ENCODE data around the gene KDM4B.

Gene KDM4B

DNA sequence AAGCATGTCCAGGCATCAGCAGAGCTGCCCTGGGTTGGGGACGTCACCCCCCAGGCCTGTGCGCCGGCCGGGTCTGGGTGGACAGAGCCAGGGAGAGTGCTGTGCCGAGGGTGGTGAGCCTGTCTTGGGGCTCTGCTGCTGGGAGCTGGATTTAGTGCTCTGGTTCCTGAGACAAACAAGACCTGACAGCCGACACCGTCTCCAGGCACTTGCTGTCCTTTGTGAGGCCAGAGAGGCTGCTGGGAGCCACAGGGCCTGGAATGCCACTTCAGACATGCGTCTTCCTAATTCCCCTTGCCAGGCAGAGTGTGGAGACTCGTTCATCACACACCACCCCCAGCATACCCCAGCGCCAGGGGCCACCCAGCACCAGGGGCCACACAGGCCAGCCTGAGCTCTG, 165.8 kb downstream of the KDM4B start:
- no peak for DNase-seq (ENCODE audit: low read depth in 2 of 2)

DNA sequence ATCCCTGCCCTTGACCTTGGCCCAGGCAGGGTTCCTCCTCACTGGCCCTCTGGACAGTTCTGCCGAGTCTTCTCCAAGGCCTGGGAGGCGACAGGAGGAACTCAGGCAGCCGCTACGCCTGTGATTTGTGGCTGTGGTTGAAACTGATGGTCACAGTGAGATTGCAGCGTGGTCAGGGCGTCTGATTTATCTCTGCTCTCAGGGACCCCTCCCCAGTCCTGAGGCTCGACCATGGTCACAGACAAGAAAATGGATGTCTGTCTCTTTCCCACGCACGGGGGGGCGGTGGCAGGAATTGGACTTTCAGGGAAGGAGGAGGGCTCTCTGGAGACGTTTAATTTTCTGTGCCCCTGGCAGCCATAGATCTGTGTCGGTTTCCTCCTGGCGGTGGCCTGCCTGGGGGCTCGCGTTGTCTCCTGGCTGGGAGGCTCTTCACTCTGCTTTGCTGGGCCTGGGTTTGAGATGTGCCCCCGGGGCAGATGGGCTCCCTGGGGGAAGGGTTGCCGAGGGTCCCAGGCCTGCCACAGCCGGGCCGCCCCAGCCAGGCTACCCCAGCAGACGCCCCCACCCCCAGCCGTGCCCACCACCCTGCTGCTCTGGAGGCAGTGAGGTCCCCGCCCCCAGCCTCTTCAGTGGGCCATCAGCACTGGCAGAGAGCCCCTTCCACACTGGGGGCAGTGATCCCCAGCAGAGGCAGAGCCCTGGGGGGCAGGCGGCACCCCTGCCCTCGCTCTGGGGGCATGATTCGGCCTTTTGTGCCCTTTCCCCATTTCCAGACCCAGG, 167.4 kb downstream of the KDM4B start:
- DNase-seq (ENCODE audit: low read depth in 2 of 2): no peak

DNA sequence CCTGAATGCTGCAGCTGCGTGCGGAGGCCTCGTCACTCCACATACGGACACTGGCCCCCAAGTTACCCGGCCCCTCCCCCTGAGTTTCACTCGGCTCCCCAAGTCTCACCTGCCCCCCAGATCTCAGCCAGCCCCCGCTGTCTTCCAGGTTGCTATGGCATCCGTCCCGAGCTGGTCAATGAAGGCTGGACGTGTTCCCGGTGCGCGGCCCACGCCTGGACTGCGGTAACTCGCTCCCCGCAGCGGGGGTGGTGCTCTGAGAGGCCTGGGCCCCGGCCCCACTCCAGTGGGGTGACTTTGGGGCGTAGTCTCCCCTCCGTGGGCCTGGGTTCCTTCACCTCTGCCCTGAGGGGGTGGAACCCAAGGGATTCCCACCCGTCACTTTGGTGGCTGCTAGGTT, 168.2 kb downstream of the KDM4B start:
- DNase-seq (ENCODE audit: low read depth in 2 of 2): no peak

DNA sequence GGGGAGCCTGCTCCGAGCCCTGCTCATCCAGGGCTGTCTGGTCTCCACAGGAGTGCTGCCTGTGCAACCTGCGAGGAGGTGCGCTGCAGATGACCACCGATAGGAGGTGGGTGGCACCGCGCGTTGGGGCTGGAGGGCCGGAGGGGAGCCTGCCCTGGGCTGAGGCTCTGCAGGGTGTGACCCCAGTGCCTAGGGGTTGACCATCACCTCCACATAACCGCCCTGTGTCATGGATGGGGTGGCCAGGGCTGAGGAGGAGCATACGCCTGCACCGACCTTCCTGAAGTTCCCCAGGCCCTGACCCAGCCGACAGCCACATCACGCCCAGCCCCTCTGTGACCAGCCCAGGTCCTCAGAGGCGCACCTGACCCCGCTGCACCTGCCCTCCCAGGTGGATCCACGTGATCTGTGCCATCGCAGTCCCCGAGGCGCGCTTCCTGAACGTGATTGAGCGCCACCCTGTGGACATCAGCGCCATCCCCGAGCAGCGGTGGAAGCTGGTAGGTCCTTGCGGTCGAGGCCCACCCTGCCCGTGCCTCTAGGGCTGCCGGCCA, 168.7 kb downstream of the KDM4B start:
- DNase-seq (ENCODE audit: low read depth in 2 of 2): no peak

DNA sequence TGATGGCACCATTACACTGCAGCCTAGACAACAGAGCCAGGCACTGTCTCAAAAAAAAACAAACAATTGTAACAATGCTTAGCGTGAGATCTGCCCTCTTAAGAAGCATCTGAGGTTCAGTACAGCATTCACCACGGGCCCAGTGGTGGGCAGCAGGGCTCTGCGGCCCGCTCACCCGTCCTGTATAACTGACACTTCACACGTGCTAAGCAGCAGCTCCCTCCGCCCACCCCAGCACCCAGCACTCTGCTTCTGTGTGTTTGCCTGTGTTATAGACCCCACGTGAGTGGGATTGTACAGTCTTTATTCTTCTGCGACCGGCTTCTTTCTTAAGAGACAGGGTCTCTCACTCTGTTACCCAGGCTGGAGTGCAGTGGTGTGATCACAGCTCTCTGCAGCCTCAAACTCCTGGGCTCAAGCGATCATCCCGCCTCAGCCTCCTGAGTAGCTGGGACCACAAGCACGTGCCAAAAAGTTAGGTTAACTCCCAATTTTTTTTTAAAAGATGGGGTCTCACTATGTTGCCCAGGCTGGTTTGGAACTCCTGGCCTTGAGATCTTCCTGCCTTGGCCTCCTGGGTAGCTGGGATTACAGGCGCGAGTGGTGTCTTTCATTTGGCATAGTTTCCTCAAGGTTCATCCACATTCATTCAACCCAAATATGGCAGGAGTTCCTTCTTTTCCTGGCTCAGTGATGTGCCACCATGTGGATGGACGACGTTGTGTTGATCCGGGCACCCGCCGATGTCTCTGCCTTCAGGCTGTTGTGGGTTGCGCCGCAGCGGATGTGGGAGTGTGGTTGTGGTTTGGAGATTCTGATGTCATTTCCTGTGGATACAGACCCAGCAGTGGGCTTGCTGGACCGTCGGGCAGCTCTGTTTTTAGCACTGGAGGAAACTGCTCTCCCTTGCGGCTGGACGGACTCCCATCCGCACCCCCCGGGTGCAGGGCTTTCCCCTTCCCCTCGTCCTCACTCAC, 170.0 kb downstream of the KDM4B start:
- DNase-seq (ENCODE audit: low read depth in 2 of 2): peak; percentile 77

DNA sequence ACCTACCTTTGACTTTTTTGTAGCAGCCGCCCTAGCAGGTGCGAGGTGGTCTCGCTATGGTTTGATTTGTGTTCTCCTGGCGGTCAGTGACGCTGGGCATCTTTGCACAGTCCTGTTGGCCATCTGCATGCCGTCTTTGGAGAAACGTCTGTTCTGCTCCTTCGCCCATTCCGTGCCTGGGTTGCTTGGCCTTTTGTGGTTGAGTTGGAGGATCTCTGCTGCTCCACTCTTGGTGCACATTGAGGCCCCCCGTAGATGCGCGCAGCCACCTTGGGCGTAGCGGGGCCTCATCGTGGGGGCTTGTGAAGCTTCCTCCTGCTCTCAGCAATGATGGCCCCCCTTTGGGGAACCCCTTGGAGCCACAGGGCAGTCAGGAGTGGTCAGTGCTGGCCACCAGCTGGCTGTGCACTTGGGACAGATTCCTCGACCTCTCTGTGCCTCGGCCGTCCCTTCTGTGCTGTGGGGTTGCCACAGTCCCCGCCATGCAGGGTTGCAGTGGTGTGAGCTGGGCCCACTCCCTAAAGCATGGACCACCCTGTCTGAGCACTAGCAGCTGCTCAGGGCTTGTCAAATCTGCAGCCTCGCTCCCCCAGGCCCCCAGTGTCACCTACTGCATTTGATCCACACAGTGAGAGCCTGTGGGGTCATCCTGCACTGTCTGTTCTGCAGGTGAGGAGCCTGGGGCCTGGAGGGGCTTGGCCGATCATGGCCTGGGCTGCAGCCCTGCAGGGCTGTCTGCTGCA, 170.8 kb downstream of the KDM4B start:
- DNase-seq (ENCODE audit: low read depth in 2 of 2): no peak

DNA sequence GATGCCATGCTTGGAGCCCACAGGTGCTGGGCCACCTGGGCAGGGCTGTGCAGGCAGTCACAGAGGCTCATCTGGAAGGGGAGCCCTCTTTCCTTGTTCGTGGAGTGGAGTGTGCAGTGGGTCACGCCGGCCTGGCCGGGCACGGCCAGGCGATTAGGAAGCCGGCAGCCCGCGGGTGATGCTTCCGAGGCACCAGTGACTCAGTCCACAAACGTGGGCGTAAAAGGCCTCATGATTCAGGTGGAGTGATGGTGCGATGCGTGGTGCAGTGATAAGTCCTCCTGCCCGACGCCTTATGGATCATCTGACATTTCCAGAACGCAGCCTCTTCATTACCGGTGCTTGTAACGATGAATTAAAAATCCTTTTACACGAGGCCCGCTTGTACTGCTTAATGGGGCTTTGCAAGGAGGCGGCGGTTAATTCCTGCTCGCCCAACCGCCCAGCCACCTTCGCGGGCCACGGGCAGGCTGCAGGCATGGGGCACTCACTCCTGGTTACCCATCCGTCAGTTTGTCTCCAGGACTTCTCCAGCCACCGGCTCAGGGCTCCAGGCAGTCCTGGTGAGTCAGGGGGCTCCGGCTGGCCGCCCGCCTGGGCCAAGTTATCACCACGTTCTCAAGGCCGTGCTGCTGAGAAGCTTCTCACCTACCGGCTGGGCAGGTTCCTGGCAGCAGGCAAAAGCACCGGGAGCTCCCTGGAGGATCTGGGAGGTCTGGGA, 172.4 kb downstream of the KDM4B start:
- DNase-seq (ENCODE audit: low read depth in 2 of 2): no peak

DNA sequence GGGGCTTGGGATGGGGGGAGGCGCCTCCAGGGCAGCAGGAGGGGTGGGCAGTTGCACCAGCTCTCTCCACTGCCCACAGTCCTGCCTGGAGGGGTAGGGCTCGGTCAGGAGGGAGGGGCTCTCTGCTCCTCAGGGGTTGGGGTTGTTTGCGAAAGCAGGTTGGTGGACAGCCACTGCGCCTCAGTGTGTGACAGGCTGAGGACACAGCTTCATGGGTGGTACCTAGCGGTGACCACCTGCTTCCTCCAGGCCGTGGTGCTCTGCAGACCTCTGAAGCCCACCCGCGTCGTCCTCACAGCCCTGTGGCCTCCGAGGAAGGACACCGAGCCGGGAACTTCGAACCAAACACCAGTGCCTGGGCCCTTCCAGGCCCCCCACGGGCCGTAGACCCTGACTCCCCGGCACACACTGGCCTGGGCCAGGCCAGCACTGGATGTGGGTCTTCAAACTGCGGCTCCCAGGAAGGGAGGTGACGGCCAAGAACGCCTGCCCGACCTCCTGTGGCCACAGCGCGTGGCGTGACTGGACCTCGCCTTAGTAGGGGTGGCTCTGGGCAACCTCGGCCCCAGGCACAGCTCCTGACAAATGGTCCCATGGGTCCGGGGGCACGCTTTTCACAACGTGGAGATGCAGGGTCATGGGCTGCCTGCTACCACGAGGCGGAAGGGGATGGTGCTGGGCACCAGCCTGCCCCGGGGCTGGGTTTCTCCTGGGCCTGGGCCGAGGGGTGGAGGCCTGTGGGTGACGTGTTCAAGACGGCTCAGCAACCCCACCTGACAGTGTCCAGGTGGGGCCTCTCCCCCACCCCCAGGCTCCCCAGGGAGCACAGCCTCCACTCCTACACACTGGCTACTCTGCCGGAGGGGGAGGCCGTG, 173.2 kb downstream of the KDM4B start:
- no peak for DNase-seq (ENCODE audit: low read depth in 2 of 2)

DNA sequence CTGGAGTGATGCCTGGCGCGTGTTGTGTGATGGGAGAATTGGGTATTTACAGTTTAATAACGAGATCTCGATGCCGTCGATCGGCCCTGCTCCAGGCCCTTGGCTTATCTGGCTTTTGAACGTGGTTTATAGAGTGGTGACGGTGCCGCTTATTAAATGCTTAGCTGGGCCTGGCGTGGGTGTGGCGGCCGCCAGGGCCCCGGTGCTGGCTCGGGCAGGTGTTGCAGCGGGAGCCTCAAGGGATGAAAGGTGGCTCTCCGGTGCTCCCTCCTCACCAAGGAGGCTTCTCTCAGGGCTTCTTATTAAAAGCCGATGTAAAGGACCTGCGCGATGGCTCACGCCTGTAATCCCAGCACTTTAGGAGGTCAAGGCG, 173.8 kb downstream of the KDM4B start:
- DNase-seq (ENCODE audit: low read depth in 2 of 2): no peak

DNA sequence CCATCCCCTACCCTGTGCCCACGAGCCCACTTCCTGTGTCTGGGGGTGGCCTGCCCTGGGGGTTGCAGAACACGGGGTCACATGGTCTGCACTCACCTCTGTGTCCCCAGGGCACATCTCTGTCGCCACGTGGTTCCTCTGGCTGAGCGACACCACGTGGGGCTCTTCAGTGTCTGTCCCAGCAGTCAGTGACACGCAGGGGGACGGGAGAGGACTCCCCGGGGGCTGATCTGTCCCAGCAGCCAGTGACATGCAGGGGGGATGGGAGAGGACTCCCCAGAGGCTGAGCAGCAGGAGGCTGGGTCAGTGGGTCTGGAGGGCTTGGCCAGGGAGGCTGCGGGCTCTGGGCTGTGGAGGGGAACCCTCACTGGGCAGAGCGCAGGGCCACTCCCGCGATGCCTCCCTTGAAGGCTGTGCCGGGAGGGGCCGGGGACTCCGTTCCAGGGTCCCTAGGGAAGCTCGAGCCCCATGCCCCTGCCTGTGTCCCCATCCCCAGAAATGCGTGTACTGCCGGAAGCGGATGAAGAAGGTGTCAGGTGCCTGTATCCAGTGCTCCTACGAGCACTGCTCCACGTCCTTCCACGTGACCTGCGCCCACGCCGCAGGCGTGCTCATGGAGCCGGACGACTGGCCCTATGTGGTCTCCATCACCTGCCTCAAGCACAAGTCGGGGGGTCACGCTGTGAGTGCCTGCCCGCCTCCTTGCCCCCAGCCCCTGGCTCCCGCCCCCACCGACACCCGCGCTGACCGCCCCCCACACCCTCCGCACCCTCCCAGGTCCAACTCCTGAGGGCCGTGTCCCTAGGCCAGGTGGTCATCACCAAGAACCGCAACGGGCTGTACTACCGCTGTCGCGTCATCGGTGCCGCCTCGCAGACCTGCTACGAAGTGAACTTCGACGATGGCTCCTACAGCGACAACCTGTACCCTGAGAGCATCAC, 174.8 kb downstream of the KDM4B start:
- no peak for DNase-seq (ENCODE audit: low read depth in 2 of 2)

DNA sequence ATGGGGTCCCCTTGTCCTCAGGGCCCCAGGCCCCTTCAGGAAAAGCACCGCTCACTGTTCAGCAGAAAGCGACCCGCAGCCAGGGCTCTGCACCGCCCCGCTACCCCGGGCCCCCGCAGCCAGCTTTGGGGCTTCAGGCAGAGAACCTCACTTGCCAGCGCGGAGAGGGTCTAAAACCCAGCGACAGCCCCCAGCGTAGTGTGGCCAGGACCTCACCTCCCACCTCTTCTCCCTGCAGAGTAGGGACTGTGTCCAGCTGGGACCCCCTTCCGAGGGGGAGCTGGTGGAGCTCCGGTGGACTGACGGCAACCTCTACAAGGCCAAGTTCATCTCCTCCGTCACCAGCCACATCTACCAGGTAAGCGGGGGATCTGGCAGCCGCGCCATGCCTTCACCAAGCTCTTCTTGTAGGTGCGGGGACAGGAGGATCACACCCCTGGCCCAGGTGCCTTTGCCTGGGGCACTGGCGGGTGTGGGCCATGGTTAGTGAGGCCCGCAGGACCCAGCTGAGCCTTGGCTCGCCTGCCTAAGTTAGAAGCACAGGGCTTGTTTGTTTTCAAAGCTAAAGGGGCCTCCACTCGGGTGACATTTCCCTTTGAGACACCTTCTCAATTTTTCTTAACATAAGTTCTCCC, 175.7 kb downstream of the KDM4B start:
- no peak for DNase-seq (ENCODE audit: low read depth in 2 of 2)

DNA sequence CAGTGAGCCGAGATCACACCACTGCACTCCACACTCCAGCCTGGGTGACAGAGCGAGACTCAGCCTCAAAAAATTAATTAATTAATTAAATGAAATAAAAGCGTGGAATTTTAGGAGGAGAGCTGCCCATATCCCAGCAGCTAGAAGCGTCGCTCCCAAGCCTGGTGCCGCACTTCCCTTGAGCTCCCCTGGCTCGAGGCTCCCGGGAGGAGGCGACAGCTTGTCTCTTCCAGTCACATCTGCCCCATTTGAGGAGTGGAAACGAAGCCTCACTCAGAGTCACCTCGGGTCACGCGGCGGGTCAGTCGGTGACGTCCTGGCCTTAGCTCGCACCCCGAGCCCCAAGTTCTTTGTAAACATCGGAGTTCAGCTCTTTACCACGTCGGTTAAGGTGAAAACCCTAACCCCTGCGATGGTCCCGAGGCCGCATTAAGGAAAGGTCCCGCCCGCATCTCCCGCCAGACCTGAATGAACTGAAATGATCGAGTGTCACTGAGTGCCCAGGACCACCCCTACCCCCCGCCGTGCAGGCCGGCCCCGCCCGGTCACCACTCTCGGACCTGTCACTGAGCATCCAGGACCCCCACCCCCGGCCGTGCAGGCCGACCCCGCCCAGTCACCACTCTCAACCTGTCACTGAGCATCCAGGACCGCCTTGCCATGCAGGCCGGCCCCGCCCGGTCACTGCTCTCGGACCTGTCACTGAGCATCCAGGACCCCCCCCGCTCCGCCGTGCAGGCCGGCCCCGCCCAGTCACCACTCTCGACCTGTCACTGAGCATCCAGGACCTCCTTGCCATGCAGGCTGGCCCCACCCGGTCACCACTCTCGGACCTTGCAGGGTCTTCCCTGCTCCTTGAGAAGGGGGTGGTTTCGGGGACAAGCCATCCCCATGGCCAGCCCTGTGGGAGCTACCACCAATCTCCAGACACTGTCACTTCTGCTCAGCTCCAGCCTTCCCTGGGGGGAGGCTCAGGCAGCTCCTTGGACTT, 176.9 kb downstream of the KDM4B start:
- DNase-seq (ENCODE audit: low read depth in 2 of 2): no peak

DNA sequence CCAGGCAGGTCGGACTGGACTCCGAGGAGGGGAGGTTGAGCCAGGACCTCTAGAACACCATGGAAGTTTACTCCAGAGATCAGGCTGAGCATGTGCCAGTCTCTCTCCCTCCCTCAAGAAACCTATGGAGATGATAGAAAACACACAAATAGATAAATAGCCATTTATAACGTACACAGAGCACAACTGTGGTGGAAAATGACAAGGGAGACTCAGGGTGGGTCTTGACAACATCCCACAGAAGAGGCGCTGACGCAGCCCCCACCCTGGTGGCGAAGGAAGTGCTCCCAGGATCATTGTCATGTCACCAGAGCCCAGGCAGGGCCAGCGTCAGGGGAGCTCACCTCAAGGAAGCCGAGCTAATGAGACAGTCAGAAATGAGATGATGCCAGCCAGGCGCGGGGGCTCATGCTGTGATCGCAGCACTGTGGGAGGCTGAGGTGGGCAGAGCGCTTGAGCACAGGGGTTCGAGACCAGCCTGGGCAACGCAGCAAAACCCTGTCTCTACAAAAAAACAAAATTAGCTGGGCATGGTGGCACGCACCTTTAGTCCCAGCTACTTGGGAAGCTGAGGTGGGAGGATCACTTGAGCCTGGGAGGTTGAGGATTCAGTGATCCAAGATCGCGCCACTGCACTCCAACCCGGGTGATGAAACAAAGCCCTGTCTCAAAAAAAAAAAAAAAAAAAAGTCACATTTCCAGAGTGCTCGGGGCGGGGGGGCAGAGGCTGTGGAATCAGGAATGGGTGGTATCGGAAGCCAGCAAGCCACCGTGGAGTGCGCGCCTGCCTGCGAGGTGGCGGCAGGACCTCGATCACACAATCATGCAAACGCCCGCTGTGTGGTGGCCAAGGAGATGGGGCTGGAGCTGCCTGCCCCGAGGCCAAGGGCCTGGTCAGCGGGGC, 178.4 kb downstream of the KDM4B start:
- DNase-seq (ENCODE audit: low read depth in 2 of 2): no peak

DNA sequence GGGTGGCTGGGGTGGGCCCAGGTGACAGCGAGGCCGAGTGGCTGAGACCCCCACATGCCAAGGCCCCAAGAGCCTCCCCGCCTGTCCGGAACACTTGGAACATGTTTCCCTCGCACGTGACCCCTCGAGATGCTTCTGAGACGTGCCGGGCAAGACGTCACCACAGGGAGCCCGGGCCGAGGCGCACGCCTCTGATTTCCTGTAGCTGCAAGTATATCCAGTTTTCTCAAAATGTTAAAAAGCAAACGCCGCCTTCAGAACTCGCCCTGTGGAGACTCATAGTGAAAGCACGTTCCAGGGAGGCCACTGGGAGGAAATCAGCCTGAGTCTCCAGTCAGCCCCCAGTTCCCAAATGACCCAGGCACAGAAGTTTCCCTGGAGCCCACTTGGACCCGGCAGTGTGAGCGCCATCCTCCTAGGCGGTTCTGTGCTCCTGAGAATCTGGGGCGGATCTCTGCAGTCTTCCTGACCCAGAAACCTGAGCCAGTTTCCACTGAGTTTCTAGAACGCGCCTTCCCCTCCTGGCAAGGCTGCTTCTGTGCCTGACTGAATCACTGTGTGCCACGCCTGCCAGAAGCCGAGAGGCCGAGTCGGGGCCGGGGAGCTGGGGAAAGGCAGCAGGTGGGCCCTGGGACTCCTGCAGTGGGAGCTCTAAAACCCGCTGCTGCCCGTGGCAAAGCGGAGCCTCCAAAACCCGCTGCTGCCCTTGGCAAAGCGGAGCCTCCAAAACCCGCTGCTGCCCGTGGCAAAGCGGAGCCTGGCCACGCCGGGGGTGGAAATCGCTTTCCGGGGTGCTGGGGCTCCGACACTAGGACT, 179.3 kb downstream of the KDM4B start:
- no peak for DNase-seq (ENCODE audit: low read depth in 2 of 2)

DNA sequence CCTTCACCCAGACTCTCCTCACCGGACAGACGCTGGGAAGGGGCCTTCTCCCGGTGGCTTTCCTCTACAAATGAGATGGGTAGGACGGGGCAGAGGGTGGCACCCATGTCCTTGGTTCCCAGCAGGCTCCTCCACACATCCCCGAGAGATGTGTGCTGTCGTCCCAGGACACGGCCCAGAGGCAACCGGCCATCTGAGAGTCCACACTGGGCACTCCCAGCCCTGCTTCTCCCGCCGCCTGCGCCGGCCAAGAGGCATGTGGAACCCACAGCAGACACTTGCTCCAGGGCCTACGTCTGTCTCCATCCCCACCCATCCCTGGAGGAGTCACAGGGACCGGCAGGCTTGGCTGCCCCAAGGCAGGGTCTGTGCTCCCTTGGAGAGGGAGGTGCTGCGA, 179.9 kb downstream of the KDM4B start:
- DNase-seq (ENCODE audit: low read depth in 2 of 2): no peak

All from stimulated activated CD8-positive, alpha-beta memory T cell treated with anti-CD3 and anti-CD28 coated beads, Interleukin-15, amount 100 ng/mL, for 48 hours (primary cell).